B cell (primary cell): ENCODE data around the gene RNGTT.

Source experiments
- EZH2 ChIP-seq: IDR thresholded peaks from 2 replicates; pipeline ENCODE4 v1.6.1; 2012; ENCODE audit warnings: borderline replicate concordance, low read depth, mild to moderate bottlenecking, moderate library complexity, low read length; ENCODE audit not compliant: insufficient read depth, poor library complexity, severe bottlenecking
- TF ChIP-seq, protein P1 (sequence below): fragments of 200-600 bp; IDR thresholded peaks from one replicate; pipeline ENCODE4 v1.8.0; 2022; ENCODE audit warnings: antibody characterized with exemption, mild to moderate bottlenecking

- TF ChIP-seq, protein P1, sequence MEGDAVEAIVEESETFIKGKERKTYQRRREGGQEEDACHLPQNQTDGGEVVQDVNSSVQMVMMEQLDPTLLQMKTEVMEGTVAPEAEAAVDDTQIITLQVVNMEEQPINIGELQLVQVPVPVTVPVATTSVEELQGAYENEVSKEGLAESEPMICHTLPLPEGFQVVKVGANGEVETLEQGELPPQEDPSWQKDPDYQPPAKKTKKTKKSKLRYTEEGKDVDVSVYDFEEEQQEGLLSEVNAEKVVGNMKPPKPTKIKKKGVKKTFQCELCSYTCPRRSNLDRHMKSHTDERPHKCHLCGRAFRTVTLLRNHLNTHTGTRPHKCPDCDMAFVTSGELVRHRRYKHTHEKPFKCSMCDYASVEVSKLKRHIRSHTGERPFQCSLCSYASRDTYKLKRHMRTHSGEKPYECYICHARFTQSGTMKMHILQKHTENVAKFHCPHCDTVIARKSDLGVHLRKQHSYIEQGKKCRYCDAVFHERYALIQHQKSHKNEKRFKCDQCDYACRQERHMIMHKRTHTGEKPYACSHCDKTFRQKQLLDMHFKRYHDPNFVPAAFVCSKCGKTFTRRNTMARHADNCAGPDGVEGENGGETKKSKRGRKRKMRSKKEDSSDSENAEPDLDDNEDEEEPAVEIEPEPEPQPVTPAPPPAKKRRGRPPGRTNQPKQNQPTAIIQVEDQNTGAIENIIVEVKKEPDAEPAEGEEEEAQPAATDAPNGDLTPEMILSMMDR = no peak
- no peak for TF ChIP-seq EZH2
Measured at GRCh38 chr6:88984606-88985005, 21.2 kb upstream of the RNGTT start.
